Astrocyte of the spinal cord (primary cell): ENCODE results near the gene CFAP46.

Source experiments
- DNase-seq: peaks from one replicate; pipeline ENCODE4 v3.0.0; 2011; ENCODE audit warnings: low read depth, low spot score
- H3K4me3 ChIP-seq: 2 replicates; pipeline ENCODE4 v1.5.1; 2011; ENCODE audit warnings: low read depth, mild to moderate bottlenecking, low read length, moderate library complexity
- CTCF ChIP-seq: IDR thresholded peaks from 2 replicates; pipeline ENCODE4 v1.5.1; 2012; ENCODE audit warnings: low read depth, mild to moderate bottlenecking, low read length, inconsistent platforms
- in situ Hi-C: cut with HindIII; loops from 2 replicates; pipeline ENCODE4 v1.10.0; 2017; ENCODE audit warnings: low sequenced_read_pairs

Gene CFAP46

GRCh38 chr10:132951926-132952325, 9.6 kb upstream of the CFAP46 start:
- TF ChIP-seq CTCF: no peak
- H3K4me3 ChIP-seq: no peak overlapping the region
- in situ Hi-C loops: no loop called here
- DNase-seq: no peak

- no peak for DNase-seq
- no peak for TF ChIP-seq CTCF
- in situ Hi-C loops: no loop called here
- no peak overlapping the region for H3K4me3 ChIP-seq
Observed at GRCh38 chr10:132948351-132948750, 6.0 kb upstream of the CFAP46 start.

GRCh38 chr10:132947843-132948242, 5.5 kb upstream of the CFAP46 start:
- in situ Hi-C loops: no loop called here
- no peak for DNase-seq
- TF ChIP-seq CTCF: no peak
- no peak overlapping the region for H3K4me3 ChIP-seq

DNA sequence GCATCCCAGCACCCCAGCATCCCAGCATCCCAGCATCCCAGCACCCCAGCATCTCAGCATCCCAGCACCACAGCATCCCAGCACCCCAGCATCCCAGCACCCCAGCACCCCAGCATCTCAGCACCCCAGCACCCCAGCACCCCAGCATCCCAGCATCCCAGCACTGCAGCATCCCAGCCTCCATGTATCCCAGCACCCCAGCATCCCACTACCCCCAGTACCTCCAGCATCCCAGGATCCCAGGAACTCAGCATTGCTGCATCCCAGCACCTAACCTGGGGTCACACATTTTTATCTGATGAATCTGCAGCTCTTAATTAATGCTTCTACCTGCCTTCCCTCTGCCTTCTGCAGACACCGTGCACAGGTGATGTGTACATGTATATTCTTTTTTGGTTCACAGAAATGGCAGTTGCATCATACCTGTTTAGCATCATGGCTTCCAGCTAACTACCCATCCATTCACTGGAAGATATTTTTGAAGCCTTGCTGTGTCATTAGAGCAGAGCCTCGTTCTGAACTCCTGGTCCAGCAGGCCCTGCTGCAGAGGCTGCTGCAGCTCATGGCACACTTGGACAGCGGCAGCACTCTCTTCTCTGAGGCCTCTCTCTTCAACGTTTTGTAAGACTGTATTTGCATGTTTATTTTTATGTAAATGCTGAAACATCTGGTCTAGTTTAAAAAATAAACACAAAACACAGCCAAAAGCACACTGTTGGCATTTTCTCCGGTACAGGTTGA, 4.6 kb upstream of the CFAP46 start:
- DNase-seq: no peak

GRCh38 chr10:132946311-132946710, 3.9 kb upstream of the CFAP46 start:
- in situ Hi-C loops: no loop called here
- TF ChIP-seq CTCF: no peak
- no peak overlapping the region for H3K4me3 ChIP-seq
- DNase-seq: no peak

More for the DNA sequence above, 4.6 kb upstream of the CFAP46 start:
- in situ Hi-C loops: no loop called here
- no peak overlapping the region for H3K4me3 ChIP-seq
- TF ChIP-seq CTCF: no peak

DNA sequence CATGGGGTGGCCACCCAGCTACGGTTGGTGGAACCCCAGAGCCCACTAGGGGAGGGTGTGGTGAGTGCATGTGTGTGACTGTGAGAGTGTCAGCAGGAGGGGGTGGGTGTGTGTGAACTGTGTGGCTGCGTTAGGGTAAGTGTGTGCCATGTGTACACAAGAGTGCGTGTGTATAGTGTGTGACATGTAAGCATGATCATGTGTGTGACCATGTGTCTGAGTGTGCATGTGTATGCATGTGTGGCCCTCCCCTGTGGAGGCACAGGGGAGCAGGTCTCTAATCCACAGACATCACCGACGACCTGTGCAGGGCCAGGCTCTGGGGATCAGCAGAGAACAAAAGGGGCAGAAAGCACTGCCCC, 3.5 kb upstream of the CFAP46 start:
- TF ChIP-seq CTCF: no peak
- no peak for DNase-seq
- in situ Hi-C loops: no loop called here
- no peak overlapping the region for H3K4me3 ChIP-seq
